Jurkat, Clone E6-1 (cell line): ENCODE data around the gene ZFHX3.

Source experiments
- DNase-seq: peaks from one replicate; pipeline ENCODE4 v3.0.0-alpha.2; 2011; ENCODE audit warnings: low read depth, low spot score
- H3K4me3 ChIP-seq: 2 replicates; pipeline ENCODE4 v1.5.1; 2011; ENCODE audit warnings: mild to moderate bottlenecking, low read length, control low read depth, moderate library complexity

Gene ZFHX3

GRCh38 chr16:73046849-73047214, 1.1 kb downstream of the ZFHX3 start:
- H3K4me3 ChIP-seq: no peak overlapping the region
- DNase-seq: no peak

- no peak overlapping the region for H3K4me3 ChIP-seq
- no peak for DNase-seq
Measured at GRCh38 chr16:73046202-73046848, 1.6 kb downstream of the ZFHX3 start.

- H3K4me3 ChIP-seq: no peak overlapping the region
- no peak for DNase-seq
Measured at GRCh38 chr16:73043828-73044467, 4.0 kb downstream of the ZFHX3 start.

- no peak for DNase-seq
- H3K4me3 ChIP-seq: no peak overlapping the region
Measured at GRCh38 chr16:73042807-73043206, 5.1 kb downstream of the ZFHX3 start.

- H3K4me3 ChIP-seq: no peak overlapping the region
- DNase-seq: no peak
Measured at GRCh38 chr16:73041676-73042075, 6.3 kb downstream of the ZFHX3 start.

- no peak overlapping the region for H3K4me3 ChIP-seq
- DNase-seq: no peak
Measured at GRCh38 chr16:73040735-73041402, 7.1 kb downstream of the ZFHX3 start.

- H3K4me3 ChIP-seq: no peak overlapping the region
- no peak for DNase-seq
Measured at GRCh38 chr16:73040136-73040535, 7.8 kb downstream of the ZFHX3 start.

- no peak overlapping the region for H3K4me3 ChIP-seq
- no peak for DNase-seq
Measured at GRCh38 chr16:73037845-73038570, 9.9 kb downstream of the ZFHX3 start.

GRCh38 chr16:73037331-73037745, 10.6 kb downstream of the ZFHX3 start:
- DNase-seq: no peak
- H3K4me3 ChIP-seq: no peak overlapping the region

- no peak overlapping the region for H3K4me3 ChIP-seq
- DNase-seq: no peak
Measured at GRCh38 chr16:73036074-73036826, 11.7 kb downstream of the ZFHX3 start.

- no peak for DNase-seq
- no peak overlapping the region for H3K4me3 ChIP-seq
Measured at GRCh38 chr16:73034374-73034773, 13.6 kb downstream of the ZFHX3 start.

GRCh38 chr16:73033271-73033998, 14.5 kb downstream of the ZFHX3 start:
- H3K4me3 ChIP-seq: no peak overlapping the region
- no peak for DNase-seq

- DNase-seq: no peak
- H3K4me3 ChIP-seq: no peak overlapping the region
Measured at GRCh38 chr16:73032541-73033270, 15.2 kb downstream of the ZFHX3 start.

GRCh38 chr16:73031984-73032383, 15.9 kb downstream of the ZFHX3 start:
- DNase-seq: no peak
- H3K4me3 ChIP-seq: no peak overlapping the region

- DNase-seq: no peak
- no peak overlapping the region for H3K4me3 ChIP-seq
Measured at GRCh38 chr16:73031155-73031866, 16.6 kb downstream of the ZFHX3 start.

GRCh38 chr16:73028721-73029361, 19.1 kb downstream of the ZFHX3 start:
- no peak overlapping the region for H3K4me3 ChIP-seq
- no peak for DNase-seq

GRCh38 chr16:73028263-73028662, 19.7 kb downstream of the ZFHX3 start:
- DNase-seq: no peak
- no peak overlapping the region for H3K4me3 ChIP-seq
